ENCODE measurements around the gene GAS7.

The GAS7 gene

GRCh38 chr17:9906616-9907015 lies 291.8 kb downstream of the GAS7 start:
- Histone ChIP-seq H3K4me1 (ENCODE audit: control insufficient read depth, low read depth, low read length) (no peaks in the 10 kb centered on the region), H3K79me2 (ENCODE audit: control insufficient read depth, insufficient read depth, low read length) (no peaks in the 10 kb centered on the region), H2BK5ac (ENCODE audit: low read length) (no peak overlapping the region), H3K27me3 (ENCODE audit: insufficient read depth, low read length, poor library complexity) (no peaks in the 10 kb centered on the region), H3K9ac (ENCODE audit: low read length) (no peak overlapping the region), H3K4me3 (ENCODE audit: low read length) (no peak overlapping the region), H2AK5ac (ENCODE audit: low read length) (no peak overlapping the region), H2BK15ac (replicated peaks; ENCODE audit: low read depth) (no peak overlapping the region), H3K4ac (ENCODE audit: low read depth, low read length) (no peak overlapping the region), H3K18ac (ENCODE audit: low read length) (no peak overlapping the region), H2BK120ac (ENCODE audit: low read depth, low read length) (no peak overlapping the region), H3K27ac (ENCODE audit: low read depth, low read length) (no peak overlapping the region), H4K8ac (ENCODE audit: low read depth, low read length) (no peak overlapping the region), H3K36me3 (ENCODE audit: control insufficient read depth, insufficient read depth, low read length) (no peaks in the 10 kb centered on the region), H3K4me2 (ENCODE audit: low read length) (no peak overlapping the region), H3K23ac (ENCODE audit: low read length) (no peak overlapping the region), H3K56ac (ENCODE audit: low read length) (no peak overlapping the region), H4K5ac (ENCODE audit: low read length) (no peak overlapping the region), H3K79me1 (ENCODE audit: low read length) (no peaks in the 10 kb centered on the region)
- DNase-seq = no peak
- no CpG with 5 or more reads among the region's 14 CpGs for WGBS (ENCODE audit: extremely low coverage, insufficient coverage, low lambda C conversion rate)

- Histone ChIP-seq H3K4me3 (ENCODE audit: low read length) (no peak overlapping the region), H3K4ac (ENCODE audit: low read depth, low read length) (no peak overlapping the region), H3K56ac (ENCODE audit: low read length) (no peak overlapping the region), H3K4me1 (ENCODE audit: control insufficient read depth, low read depth, low read length) (no peaks in the 10 kb centered on the region), H3K4me2 (ENCODE audit: low read length) (no peak overlapping the region), H3K36me3 (ENCODE audit: control insufficient read depth, insufficient read depth, low read length) (no peaks in the 10 kb centered on the region), H2BK120ac (ENCODE audit: low read depth, low read length) (no peak overlapping the region), H2BK5ac (ENCODE audit: low read length) (no peak overlapping the region), H2BK15ac (replicated peaks; ENCODE audit: low read depth) (no peak overlapping the region), H3K9ac (ENCODE audit: low read length) (no peak overlapping the region), H3K27me3 (ENCODE audit: insufficient read depth, low read length, poor library complexity) (no peaks in the 10 kb centered on the region), H3K27ac (ENCODE audit: low read depth, low read length) (no peak overlapping the region), H4K8ac (ENCODE audit: low read depth, low read length) (no peak overlapping the region), H4K5ac (ENCODE audit: low read length) (no peak overlapping the region), H3K18ac (ENCODE audit: low read length) (no peak overlapping the region), H3K23ac (ENCODE audit: low read length) (no peak overlapping the region), H2AK5ac (ENCODE audit: low read length) (no peak overlapping the region), H3K79me2 (ENCODE audit: control insufficient read depth, insufficient read depth, low read length) (no peaks in the 10 kb centered on the region), H3K79me1 (ENCODE audit: low read length) (no peaks in the 10 kb centered on the region)
- no CpG with 5 or more reads among the region's 4 CpGs for WGBS (ENCODE audit: extremely low coverage, insufficient coverage, low lambda C conversion rate)
- peak; percentile 52 for DNase-seq
Observed at GRCh38 chr17:9905902-9906301, 292.5 kb downstream of the GAS7 start.

GRCh38 chr17:9905078-9905415 lies 293.4 kb downstream of the GAS7 start, which contains the start of gene RCVRN:
RCVRN (minus strand) TSS chr17:9905271; CDS start chr17:9905180, 91 bp downstream.
- Histone ChIP-seq H3K4me3 (ENCODE audit: low read length) (no peak within 1 kb of the TSS), H3K4ac (ENCODE audit: low read depth, low read length) (no peak within 1 kb of the TSS), H3K79me1 (ENCODE audit: low read length) (no peaks in the 10 kb centered on the region), H3K27me3 (ENCODE audit: insufficient read depth, low read length, poor library complexity) (no peaks in the 10 kb centered on the region), H2BK120ac (ENCODE audit: low read depth, low read length) (no peak within 1 kb of the TSS), H3K4me2 (ENCODE audit: low read length) (no peak within 1 kb of the TSS), H3K9ac (ENCODE audit: low read length) (no peak within 1 kb of the TSS), H3K36me3 (ENCODE audit: control insufficient read depth, insufficient read depth, low read length) (no peaks in the 10 kb centered on the region), H4K8ac (ENCODE audit: low read depth, low read length) (no peak within 1 kb of the TSS), H3K27ac (ENCODE audit: low read depth, low read length) (no peak within 1 kb of the TSS), H3K4me1 (ENCODE audit: control insufficient read depth, low read depth, low read length) (no peaks in the 10 kb centered on the region), H3K79me2 (ENCODE audit: control insufficient read depth, insufficient read depth, low read length) (no peaks in the 10 kb centered on the region), H2BK5ac (ENCODE audit: low read length) (no peak within 1 kb of the TSS), H3K56ac (ENCODE audit: low read length) (no peak within 1 kb of the TSS), H3K23ac (ENCODE audit: low read length) (no peak within 1 kb of the TSS), H2AK5ac (ENCODE audit: low read length) (no peak within 1 kb of the TSS), H2BK15ac (replicated peaks; ENCODE audit: low read depth) (no peak within 1 kb of the TSS), H3K18ac (ENCODE audit: low read length) (no peak within 1 kb of the TSS), H4K5ac (ENCODE audit: low read length) (no peak within 1 kb of the TSS)
- no CpG with 5 or more reads among the region's 11 CpGs for WGBS (ENCODE audit: extremely low coverage, insufficient coverage, low lambda C conversion rate)
- DNase-seq = no peak

DNA sequence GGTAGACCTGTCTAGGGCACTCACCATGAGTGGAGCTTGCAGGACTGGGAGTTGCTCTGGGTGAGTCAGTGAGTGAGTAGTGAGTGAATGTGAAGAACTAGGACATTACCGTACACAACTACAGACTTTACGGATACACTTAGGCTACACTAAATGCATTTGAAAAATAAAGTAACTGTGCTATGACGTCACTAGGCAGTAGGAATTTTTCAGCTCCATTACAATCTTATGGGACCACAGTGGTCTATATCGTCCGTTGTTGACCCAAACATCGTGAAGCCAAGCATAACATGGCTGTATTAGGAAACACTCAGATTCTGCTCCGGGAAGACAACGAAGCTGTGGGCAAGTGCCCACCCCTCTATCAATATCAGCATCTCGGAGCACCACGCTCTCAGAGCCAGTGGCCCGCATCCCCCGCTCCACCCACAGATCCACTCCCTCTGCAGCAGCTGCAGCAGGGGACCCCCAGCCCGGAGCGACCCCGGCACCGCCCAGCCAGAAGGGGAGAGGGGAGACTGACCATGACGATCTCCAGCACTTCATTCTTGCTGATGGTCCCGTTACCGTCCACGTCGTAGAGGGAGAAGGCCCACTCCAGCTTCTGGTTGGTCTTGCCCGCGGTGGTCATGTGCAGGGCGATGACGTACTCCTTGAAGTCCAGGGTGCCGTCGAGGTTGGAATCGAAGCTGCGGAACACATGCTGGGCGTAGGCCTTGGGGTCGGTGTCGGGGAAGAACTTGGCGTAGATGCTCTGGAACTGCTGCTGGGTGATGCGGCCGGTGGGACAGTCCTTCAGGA lies 293.9 kb downstream of the GAS7 start:
- no peak overlapping the region for H3K9ac ChIP-seq (ENCODE audit: low read length)
- no peaks in the 10 kb centered on the region for H3K4me1 ChIP-seq (ENCODE audit: control insufficient read depth, low read depth, low read length)
- H3K79me2 ChIP-seq (ENCODE audit: control insufficient read depth, insufficient read depth, low read length) = no peaks in the 10 kb centered on the region
- no peak overlapping the region for H2BK15ac ChIP-seq (replicated peaks; ENCODE audit: low read depth)
- no peaks in the 10 kb centered on the region for H3K27me3 ChIP-seq (ENCODE audit: insufficient read depth, low read length, poor library complexity)
- H3K4me2 ChIP-seq (ENCODE audit: low read length) = no peak overlapping the region
- H3K4me3 ChIP-seq (ENCODE audit: low read length) = no peak overlapping the region
- H3K23ac ChIP-seq (ENCODE audit: low read length) = no peak overlapping the region
- DNase-seq = no peak
- no peak overlapping the region for H4K5ac ChIP-seq (ENCODE audit: low read length)
- no peak overlapping the region for H3K27ac ChIP-seq (ENCODE audit: low read depth, low read length)
- H3K18ac ChIP-seq (ENCODE audit: low read length) = no peak overlapping the region
- H4K8ac ChIP-seq (ENCODE audit: low read depth, low read length) = no peak overlapping the region
- no peak overlapping the region for H2AK5ac ChIP-seq (ENCODE audit: low read length)
- H3K36me3 ChIP-seq (ENCODE audit: control insufficient read depth, insufficient read depth, low read length) = no peaks in the 10 kb centered on the region
- WGBS (ENCODE audit: extremely low coverage, insufficient coverage, low lambda C conversion rate) = no CpG with 5 or more reads among the region's 35 CpGs
- no peak overlapping the region for H3K4ac ChIP-seq (ENCODE audit: low read depth, low read length)
- H3K56ac ChIP-seq (ENCODE audit: low read length) = no peak overlapping the region
- H2BK5ac ChIP-seq (ENCODE audit: low read length) = no peak overlapping the region
- no peak overlapping the region for H2BK120ac ChIP-seq (ENCODE audit: low read depth, low read length)
- H3K79me1 ChIP-seq (ENCODE audit: low read length) = no peaks in the 10 kb centered on the region

DNA sequence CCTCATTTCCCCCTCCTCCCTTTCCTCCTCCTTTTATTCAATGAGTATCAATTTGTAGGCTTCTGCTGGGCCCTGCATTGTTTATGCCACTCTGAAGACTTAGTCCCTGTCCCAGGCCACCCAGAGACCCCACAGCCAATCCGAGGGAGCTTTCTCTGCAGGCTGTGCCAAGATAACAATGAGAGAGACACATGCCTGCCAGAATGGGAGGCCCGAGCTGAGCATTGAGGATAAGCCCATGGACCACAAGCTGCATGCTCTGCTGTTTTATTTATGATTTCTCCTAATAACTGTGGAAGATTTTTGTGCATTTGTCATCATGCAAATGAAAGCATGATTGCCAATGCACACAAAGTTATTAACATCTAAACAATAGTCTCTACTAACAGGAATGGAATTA lies 296.3 kb downstream of the GAS7 start:
- H3K79me2 ChIP-seq (ENCODE audit: control insufficient read depth, insufficient read depth, low read length) = no peaks in the 10 kb centered on the region
- no peak for DNase-seq

DNA sequence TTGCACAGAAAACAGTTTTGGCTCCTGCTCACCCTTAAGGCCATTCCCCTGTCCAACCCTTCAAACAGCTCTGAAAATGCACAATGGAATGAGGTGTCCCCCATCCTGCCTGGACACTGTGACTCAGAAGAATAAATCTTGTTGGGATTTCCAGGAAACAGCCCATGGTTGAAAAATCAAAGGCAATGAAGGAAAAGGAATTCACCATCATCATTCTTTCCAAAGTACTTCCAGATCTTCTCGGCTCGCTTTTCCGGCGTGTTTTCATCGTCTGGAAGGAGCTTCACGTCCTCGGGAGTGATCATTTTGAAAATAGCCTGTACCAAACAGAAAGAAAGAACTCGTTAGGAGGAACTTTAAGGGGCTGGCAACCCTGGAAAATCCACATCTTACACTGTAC lies 297.6 kb downstream of the GAS7 start:
- Histone ChIP-seq H2BK120ac (ENCODE audit: low read depth, low read length) (no peak overlapping the region), H3K56ac (ENCODE audit: low read length) (no peak overlapping the region), H4K8ac (ENCODE audit: low read depth, low read length) (no peak overlapping the region), H3K79me2 (ENCODE audit: control insufficient read depth, insufficient read depth, low read length) (no peaks in the 10 kb centered on the region), H3K4me3 (ENCODE audit: low read length) (no peak overlapping the region), H3K4me2 (ENCODE audit: low read length) (no peak overlapping the region), H3K23ac (ENCODE audit: low read length) (no peak overlapping the region), H2AK5ac (ENCODE audit: low read length) (no peak overlapping the region), H3K4me1 (ENCODE audit: control insufficient read depth, low read depth, low read length) (no peaks in the 10 kb centered on the region), H2BK15ac (replicated peaks; ENCODE audit: low read depth) (no peak overlapping the region), H3K18ac (ENCODE audit: low read length) (no peak overlapping the region), H3K27ac (ENCODE audit: low read depth, low read length) (no peak overlapping the region), H3K79me1 (ENCODE audit: low read length) (no peaks in the 10 kb centered on the region), H3K4ac (ENCODE audit: low read depth, low read length) (no peak overlapping the region), H4K5ac (ENCODE audit: low read length) (no peak overlapping the region), H2BK5ac (ENCODE audit: low read length) (no peak overlapping the region), H3K36me3 (ENCODE audit: control insufficient read depth, insufficient read depth, low read length) (no peaks in the 10 kb centered on the region), H3K27me3 (ENCODE audit: insufficient read depth, low read length, poor library complexity) (no peaks in the 10 kb centered on the region), H3K9ac (ENCODE audit: low read length) (no peak overlapping the region)
- no peak for DNase-seq
- no CpG with 5 or more reads among the region's 8 CpGs for WGBS (ENCODE audit: extremely low coverage, insufficient coverage, low lambda C conversion rate)

More for the DNA sequence above, 296.3 kb downstream of the GAS7 start:
- Histone ChIP-seq H3K27me3 (ENCODE audit: insufficient read depth, low read length, poor library complexity) (no peaks in the 10 kb centered on the region), H4K5ac (ENCODE audit: low read length) (no peak overlapping the region), H3K36me3 (ENCODE audit: control insufficient read depth, insufficient read depth, low read length) (no peaks in the 10 kb centered on the region), H3K18ac (ENCODE audit: low read length) (no peak overlapping the region), H2BK120ac (ENCODE audit: low read depth, low read length) (no peak overlapping the region), H4K8ac (ENCODE audit: low read depth, low read length) (no peak overlapping the region), H3K27ac (ENCODE audit: low read depth, low read length) (no peak overlapping the region), H2BK5ac (ENCODE audit: low read length) (no peak overlapping the region), H3K4me3 (ENCODE audit: low read length) (no peak overlapping the region), H3K23ac (ENCODE audit: low read length) (no peak overlapping the region), H2BK15ac (replicated peaks; ENCODE audit: low read depth) (no peak overlapping the region), H3K56ac (ENCODE audit: low read length) (no peak overlapping the region), H2AK5ac (ENCODE audit: low read length) (no peak overlapping the region), H3K4me1 (ENCODE audit: control insufficient read depth, low read depth, low read length) (no peaks in the 10 kb centered on the region), H3K79me1 (ENCODE audit: low read length) (no peaks in the 10 kb centered on the region), H3K4me2 (ENCODE audit: low read length) (no peak overlapping the region), H3K4ac (ENCODE audit: low read depth, low read length) (no peak overlapping the region), H3K9ac (ENCODE audit: low read length) (no peak overlapping the region)
- no CpG with 5 or more reads among the region's 2 CpGs for WGBS (ENCODE audit: extremely low coverage, insufficient coverage, low lambda C conversion rate)

All from mesendoderm (in vitro differentiated cells).